HG03280 (cell line): ENCODE results near the gene NBEA.
"Not testable (repeated sequence)": the region's sequence is repeated elsewhere in the genome, so short reads cannot be mapped to it uniquely, and the experiment has no call there.

Experiments used
- ATAC-seq: cut with Tn5 transposase; IDR thresholded peaks from one replicate; pipeline ENCODE4 v1.9.1; 2021; ENCODE audit warnings: mild to moderate bottlenecking, moderate library complexity; ENCODE audit not compliant: unreplicated experiment

NBEA gene

GRCh38 chr13:34951528-34951927, 9.5 kb downstream of the NBEA start:
- no peak for ATAC-seq

- no peak for ATAC-seq
Measured at GRCh38 chr13:34959489-34959888, 17.4 kb downstream of the NBEA start.

- no peak for ATAC-seq
Measured at GRCh38 chr13:34964558-34964957, 22.5 kb downstream of the NBEA start.

- ATAC-seq, result no peak
Measured at GRCh38 chr13:34967851-34968562, 25.9 kb downstream of the NBEA start.

- not testable (repeated sequence) for ATAC-seq
Measured at GRCh38 chr13:34969539-34969938, 27.5 kb downstream of the NBEA start.

GRCh38 chr13:34970961-34971360, 28.9 kb downstream of the NBEA start:
- ATAC-seq, result no peak

- no peak for ATAC-seq
Measured at GRCh38 chr13:34971473-34971872, 29.4 kb downstream of the NBEA start.

GRCh38 chr13:34985199-34985598, 43.1 kb downstream of the NBEA start:
- ATAC-seq, result not testable (repeated sequence)

- no peak for ATAC-seq
Measured at GRCh38 chr13:34988330-34988791, 46.3 kb downstream of the NBEA start.

- ATAC-seq, result no peak
Measured at GRCh38 chr13:34990399-34991214, 48.5 kb downstream of the NBEA start.

GRCh38 chr13:34993470-34993869, 51.4 kb downstream of the NBEA start:
- no peak for ATAC-seq

- not testable (repeated sequence) for ATAC-seq
Measured at GRCh38 chr13:35003734-35004133, 61.7 kb downstream of the NBEA start.

GRCh38 chr13:35005051-35005450, 63.0 kb downstream of the NBEA start:
- no peak for ATAC-seq

- no peak for ATAC-seq
Measured at GRCh38 chr13:35014606-35015213, 72.6 kb downstream of the NBEA start.

GRCh38 chr13:35016362-35017112, 74.5 kb downstream of the NBEA start:
- no peak for ATAC-seq

- no peak for ATAC-seq
Measured at GRCh38 chr13:35025314-35025713, 83.2 kb downstream of the NBEA start.

GRCh38 chr13:35028338-35028867, 86.3 kb downstream of the NBEA start:
- ATAC-seq, result no peak

GRCh38 chr13:35039012-35039411, 96.9 kb downstream of the NBEA start:
- ATAC-seq, result no peak

- no peak for ATAC-seq
Measured at GRCh38 chr13:35046587-35046986, 104.5 kb downstream of the NBEA start.

GRCh38 chr13:35055705-35056104, 113.6 kb downstream of the NBEA start:
- no peak for ATAC-seq

GRCh38 chr13:35057858-35058257, 115.8 kb downstream of the NBEA start:
- no peak for ATAC-seq
